Measurements from ENCODE around the gene LAMB4.

The LAMB4 gene

GRCh38 chr7:108130261-108130660 is at the start of gene LAMB4:
TSS of gene LAMB4 (minus strand) at chr7:108130361. CDS start at chr7:108123164, 7,197 bp downstream.
- in situ Hi-C loops (cut with MboI; ENCODE audit: low sequenced_read_pairs) = no loop called here

- in situ Hi-C loops (cut with MboI; ENCODE audit: low sequenced_read_pairs) = no loop called here
These were observed 48.2 kb upstream of the LAMB4 start for GRCh38 chr7:108178398-108178797.

- in situ Hi-C loops (cut with MboI; ENCODE audit: low sequenced_read_pairs) = no loop called here
These were observed 41.0 kb upstream of the LAMB4 start for GRCh38 chr7:108171164-108171563.

- in situ Hi-C loops (cut with MboI; ENCODE audit: low sequenced_read_pairs) = no loop called here
These were observed 40.1 kb upstream of the LAMB4 start for GRCh38 chr7:108170251-108170650.

- in situ Hi-C loops (cut with MboI; ENCODE audit: low sequenced_read_pairs) = no loop called here
These were observed 37.3 kb upstream of the LAMB4 start for GRCh38 chr7:108167460-108167859.

- in situ Hi-C loops (cut with MboI; ENCODE audit: low sequenced_read_pairs) = no loop called here
These were observed 36.5 kb upstream of the LAMB4 start for GRCh38 chr7:108166687-108167086.

- in situ Hi-C loops (cut with MboI; ENCODE audit: low sequenced_read_pairs) = no loop called here
These were observed 35.6 kb upstream of the LAMB4 start for GRCh38 chr7:108165723-108166122.

- in situ Hi-C loops (cut with MboI; ENCODE audit: low sequenced_read_pairs) = no loop called here
These were observed 34.8 kb upstream of the LAMB4 start for GRCh38 chr7:108164946-108165345.

- in situ Hi-C loops (cut with MboI; ENCODE audit: low sequenced_read_pairs) = no loop called here
These were observed 34.2 kb upstream of the LAMB4 start for GRCh38 chr7:108164342-108164741.

GRCh38 chr7:108158776-108159175 is 28.6 kb upstream of the LAMB4 start:
- in situ Hi-C loops (cut with MboI; ENCODE audit: low sequenced_read_pairs) = no loop called here

- in situ Hi-C loops (cut with MboI; ENCODE audit: low sequenced_read_pairs) = no loop called here
These were observed 27.6 kb upstream of the LAMB4 start for GRCh38 chr7:108157606-108158335.

GRCh38 chr7:108156897-108157605 is 26.9 kb upstream of the LAMB4 start:
- in situ Hi-C loops (cut with MboI; ENCODE audit: low sequenced_read_pairs) = no loop called here

- in situ Hi-C loops (cut with MboI; ENCODE audit: low sequenced_read_pairs) = no loop called here
These were observed 22.0 kb upstream of the LAMB4 start for GRCh38 chr7:108152198-108152597.

GRCh38 chr7:108149908-108150307 is 19.7 kb upstream of the LAMB4 start:
- in situ Hi-C loops (cut with MboI; ENCODE audit: low sequenced_read_pairs) = no loop called here

GRCh38 chr7:108149119-108149518 is 19.0 kb upstream of the LAMB4 start:
- in situ Hi-C loops (cut with MboI; ENCODE audit: low sequenced_read_pairs) = no loop called here

GRCh38 chr7:108147031-108147563 is 16.9 kb upstream of the LAMB4 start:
- in situ Hi-C loops (cut with MboI; ENCODE audit: low sequenced_read_pairs) = no loop called here

GRCh38 chr7:108146070-108146842 is 16.1 kb upstream of the LAMB4 start:
- in situ Hi-C loops (cut with MboI; ENCODE audit: low sequenced_read_pairs) = no loop called here

GRCh38 chr7:108145401-108145800 is 15.2 kb upstream of the LAMB4 start:
- in situ Hi-C loops (cut with MboI; ENCODE audit: low sequenced_read_pairs) = no loop called here

- in situ Hi-C loops (cut with MboI; ENCODE audit: low sequenced_read_pairs) = no loop called here
These were observed 14.8 kb upstream of the LAMB4 start for GRCh38 chr7:108144931-108145330.

- in situ Hi-C loops (cut with MboI; ENCODE audit: low sequenced_read_pairs) = no loop called here
These were observed 13.7 kb upstream of the LAMB4 start for GRCh38 chr7:108143658-108144420.
